HepG2 (cell line): ENCODE results near the gene APBA1.

ENCODE experiments used
- MXD4 ChIP-seq: IDR thresholded peaks from 2 replicates; pipeline ENCODE4 v1.6.1; 2016; ENCODE audit warnings: mild to moderate bottlenecking, missing biosample characterization, missing genetic modification reagents
- PHF8 ChIP-seq: sonication (generic); formaldehyde crosslinking; IDR thresholded peaks from 2 replicates; pipeline ENCODE4 v1.5.0; 2020; ENCODE audit warnings: missing genetic modification reagents
- POLR2A ChIP-seq, 2 experiments: IDR thresholded peaks; 2 replicates each; pipeline ENCODE4 v1.6.1; 2011; ENCODE audit warnings: low read depth in 2 of 2, low read length in 2 of 2, mild to moderate bottlenecking in 1 of 2, moderate library complexity in 1 of 2; ENCODE audit not compliant: insufficient read depth in 1 of 2
- SIN3A ChIP-seq: IDR thresholded peaks from 2 replicates; pipeline ENCODE4 v1.6.1; 2011; ENCODE audit warnings: low read depth, mild to moderate bottlenecking, control low read depth, low read length, borderline replicate concordance
- SNAI1 ChIP-seq: sonication (generic); formaldehyde crosslinking; IDR thresholded peaks from 2 replicates; pipeline ENCODE4 v1.5.0; 2020; ENCODE audit warnings: mild to moderate bottlenecking, missing genetic modification reagents, borderline replicate concordance
- ZNF296 ChIP-seq: sonication (generic); formaldehyde crosslinking; conservative IDR thresholded peaks from 2 replicates; pipeline ENCODE4 v1.5.0; 2020; ENCODE audit warnings: mild to moderate bottlenecking, missing genetic modification reagents
- ZNF772 ChIP-seq: sonication (generic); formaldehyde crosslinking; IDR thresholded peaks from 2 replicates; pipeline ENCODE4 v1.5.0; 2020; ENCODE audit warnings: mild to moderate bottlenecking, missing genetic modification reagents
- TF ChIP-seq, protein P1 (sequence below): sonication (generic); formaldehyde crosslinking; IDR thresholded peaks from 2 replicates; pipeline ENCODE4 v1.5.0; 2020; ENCODE audit warnings: mild to moderate bottlenecking, missing genetic modification reagents, moderate library complexity
- TF ChIP-seq, protein P2 (sequence below), 2 experiments: IDR thresholded peaks; 2 replicates each; pipeline ENCODE4 v1.6.1; 2011 to 2012; ENCODE audit warnings: low read length in 2 of 2, borderline replicate concordance in 1 of 2, low read depth in 1 of 2, mild to moderate bottlenecking in 1 of 2, moderate library complexity in 1 of 2

DNA sequence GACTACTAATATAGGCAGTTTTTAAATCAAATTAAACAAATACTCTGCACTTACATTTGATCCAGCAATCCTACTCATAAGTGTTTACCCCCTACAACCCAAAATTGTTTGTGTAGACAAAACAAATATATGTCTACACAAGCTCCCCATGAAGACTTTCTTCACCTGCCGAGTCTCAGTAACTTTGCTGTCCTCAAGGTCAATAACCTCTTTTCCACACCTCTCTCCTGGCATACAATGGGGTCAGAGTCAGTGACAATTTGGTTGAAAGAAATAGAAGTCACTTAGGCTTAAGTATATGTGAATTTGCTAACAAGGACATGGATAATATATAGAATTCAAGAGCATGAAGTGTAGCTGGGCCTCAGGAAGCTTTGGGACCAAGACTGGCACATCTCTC is 29.1 kb downstream of the APBA1 start:
- TF ChIP-seq, protein P1, sequence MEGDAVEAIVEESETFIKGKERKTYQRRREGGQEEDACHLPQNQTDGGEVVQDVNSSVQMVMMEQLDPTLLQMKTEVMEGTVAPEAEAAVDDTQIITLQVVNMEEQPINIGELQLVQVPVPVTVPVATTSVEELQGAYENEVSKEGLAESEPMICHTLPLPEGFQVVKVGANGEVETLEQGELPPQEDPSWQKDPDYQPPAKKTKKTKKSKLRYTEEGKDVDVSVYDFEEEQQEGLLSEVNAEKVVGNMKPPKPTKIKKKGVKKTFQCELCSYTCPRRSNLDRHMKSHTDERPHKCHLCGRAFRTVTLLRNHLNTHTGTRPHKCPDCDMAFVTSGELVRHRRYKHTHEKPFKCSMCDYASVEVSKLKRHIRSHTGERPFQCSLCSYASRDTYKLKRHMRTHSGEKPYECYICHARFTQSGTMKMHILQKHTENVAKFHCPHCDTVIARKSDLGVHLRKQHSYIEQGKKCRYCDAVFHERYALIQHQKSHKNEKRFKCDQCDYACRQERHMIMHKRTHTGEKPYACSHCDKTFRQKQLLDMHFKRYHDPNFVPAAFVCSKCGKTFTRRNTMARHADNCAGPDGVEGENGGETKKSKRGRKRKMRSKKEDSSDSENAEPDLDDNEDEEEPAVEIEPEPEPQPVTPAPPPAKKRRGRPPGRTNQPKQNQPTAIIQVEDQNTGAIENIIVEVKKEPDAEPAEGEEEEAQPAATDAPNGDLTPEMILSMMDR (CRISPR knock-in tag): no peak
- TF ChIP-seq, protein P2, sequence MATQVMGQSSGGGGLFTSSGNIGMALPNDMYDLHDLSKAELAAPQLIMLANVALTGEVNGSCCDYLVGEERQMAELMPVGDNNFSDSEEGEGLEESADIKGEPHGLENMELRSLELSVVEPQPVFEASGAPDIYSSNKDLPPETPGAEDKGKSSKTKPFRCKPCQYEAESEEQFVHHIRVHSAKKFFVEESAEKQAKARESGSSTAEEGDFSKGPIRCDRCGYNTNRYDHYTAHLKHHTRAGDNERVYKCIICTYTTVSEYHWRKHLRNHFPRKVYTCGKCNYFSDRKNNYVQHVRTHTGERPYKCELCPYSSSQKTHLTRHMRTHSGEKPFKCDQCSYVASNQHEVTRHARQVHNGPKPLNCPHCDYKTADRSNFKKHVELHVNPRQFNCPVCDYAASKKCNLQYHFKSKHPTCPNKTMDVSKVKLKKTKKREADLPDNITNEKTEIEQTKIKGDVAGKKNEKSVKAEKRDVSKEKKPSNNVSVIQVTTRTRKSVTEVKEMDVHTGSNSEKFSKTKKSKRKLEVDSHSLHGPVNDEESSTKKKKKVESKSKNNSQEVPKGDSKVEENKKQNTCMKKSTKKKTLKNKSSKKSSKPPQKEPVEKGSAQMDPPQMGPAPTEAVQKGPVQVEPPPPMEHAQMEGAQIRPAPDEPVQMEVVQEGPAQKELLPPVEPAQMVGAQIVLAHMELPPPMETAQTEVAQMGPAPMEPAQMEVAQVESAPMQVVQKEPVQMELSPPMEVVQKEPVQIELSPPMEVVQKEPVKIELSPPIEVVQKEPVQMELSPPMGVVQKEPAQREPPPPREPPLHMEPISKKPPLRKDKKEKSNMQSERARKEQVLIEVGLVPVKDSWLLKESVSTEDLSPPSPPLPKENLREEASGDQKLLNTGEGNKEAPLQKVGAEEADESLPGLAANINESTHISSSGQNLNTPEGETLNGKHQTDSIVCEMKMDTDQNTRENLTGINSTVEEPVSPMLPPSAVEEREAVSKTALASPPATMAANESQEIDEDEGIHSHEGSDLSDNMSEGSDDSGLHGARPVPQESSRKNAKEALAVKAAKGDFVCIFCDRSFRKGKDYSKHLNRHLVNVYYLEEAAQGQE (IDR thresholded peaks at IDR 0.05; ENCODE audit: borderline replicate concordance in 1 of 2, low read depth in 1 of 2, low read length in 2 of 2): no peak
- no peak for TF ChIP-seq SNAI1 (CRISPR knock-in tag)
- TF ChIP-seq SIN3A: no peak
- no peak for TF ChIP-seq POLR2A (IDR thresholded peaks at IDR 0.05; ENCODE audit: insufficient read depth in 1 of 2, low read depth in 2 of 2, low read length in 2 of 2)
- no peak for TF ChIP-seq PHF8 (CRISPR knock-in tag)
- no peak for TF ChIP-seq MXD4
- TF ChIP-seq ZNF296 (CRISPR knock-in tag): no peak
- TF ChIP-seq ZNF772 (CRISPR knock-in tag): no peak
